Keratinocyte (primary cell): ENCODE measurements around the gene MTCH1.

Source experiments
- EZH2 ChIP-seq: IDR thresholded peaks from one replicate; pipeline ENCODE4 v1.6.1; 2012; ENCODE audit warnings: inconsistent platforms, mild to moderate bottlenecking, low read length, moderate library complexity
- TF ChIP-seq, protein P1 (sequence below), 3 experiments: IDR thresholded peaks in 1 of 3; conservative IDR thresholded peaks in 1 of 3; optimal IDR thresholded peaks in 1 of 3; 2 replicates in 2 of 3; 3 replicates in 1 of 3; pipeline versions ENCODE3 to v1.5.1; 2011; ENCODE audit warnings: low read length in 3 of 3, mild to moderate bottlenecking in 3 of 3, moderate library complexity in 2 of 3, control low read depth in 1 of 3, inconsistent platforms in 1 of 3; ENCODE audit not compliant: insufficient read depth in 2 of 3; ENCODE audit errors: extremely low read depth in 1 of 3

DNA sequence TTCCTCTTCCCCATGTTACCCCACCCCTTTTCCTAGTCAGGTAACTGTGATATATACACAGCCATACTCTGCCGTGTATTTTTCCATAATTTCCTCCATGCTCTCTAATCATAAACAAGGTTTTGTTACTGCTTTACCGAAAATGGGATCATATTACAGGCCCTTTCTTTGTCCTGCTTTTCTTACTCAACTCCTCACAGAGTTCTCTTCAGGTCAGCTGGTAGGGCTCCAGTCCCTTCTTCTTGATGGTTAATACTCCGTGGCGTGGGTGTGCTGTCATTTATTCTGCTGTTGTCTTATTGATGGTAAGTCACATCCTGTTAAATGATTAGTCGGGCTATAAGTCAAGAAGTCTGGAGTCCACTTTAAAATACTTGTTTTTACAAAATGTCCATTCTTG, 56.4 kb downstream of the MTCH1 start:
- TF ChIP-seq, protein P1, sequence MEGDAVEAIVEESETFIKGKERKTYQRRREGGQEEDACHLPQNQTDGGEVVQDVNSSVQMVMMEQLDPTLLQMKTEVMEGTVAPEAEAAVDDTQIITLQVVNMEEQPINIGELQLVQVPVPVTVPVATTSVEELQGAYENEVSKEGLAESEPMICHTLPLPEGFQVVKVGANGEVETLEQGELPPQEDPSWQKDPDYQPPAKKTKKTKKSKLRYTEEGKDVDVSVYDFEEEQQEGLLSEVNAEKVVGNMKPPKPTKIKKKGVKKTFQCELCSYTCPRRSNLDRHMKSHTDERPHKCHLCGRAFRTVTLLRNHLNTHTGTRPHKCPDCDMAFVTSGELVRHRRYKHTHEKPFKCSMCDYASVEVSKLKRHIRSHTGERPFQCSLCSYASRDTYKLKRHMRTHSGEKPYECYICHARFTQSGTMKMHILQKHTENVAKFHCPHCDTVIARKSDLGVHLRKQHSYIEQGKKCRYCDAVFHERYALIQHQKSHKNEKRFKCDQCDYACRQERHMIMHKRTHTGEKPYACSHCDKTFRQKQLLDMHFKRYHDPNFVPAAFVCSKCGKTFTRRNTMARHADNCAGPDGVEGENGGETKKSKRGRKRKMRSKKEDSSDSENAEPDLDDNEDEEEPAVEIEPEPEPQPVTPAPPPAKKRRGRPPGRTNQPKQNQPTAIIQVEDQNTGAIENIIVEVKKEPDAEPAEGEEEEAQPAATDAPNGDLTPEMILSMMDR (optimal IDR thresholded peaks at IDR 0.05 in 1 of 3, IDR thresholded peaks at IDR 0.05 in 1 of 3, conservative IDR thresholded peaks at IDR 0.05 in 1 of 3; ENCODE audit: extremely low read depth in 1 of 3, insufficient read depth in 2 of 3, low read length in 3 of 3) = no peak
- no peak for TF ChIP-seq EZH2
